Erythroblast (primary cell): Measurements from ENCODE around the gene DSE.

Experiments used
- GATA1 ChIP-seq: IDR thresholded peaks from 2 replicates; pipeline ENCODE4 v1.6.1; 2011; ENCODE audit warnings: low read depth, mild to moderate bottlenecking, control low read depth, low read length, moderate library complexity
- POLR2A ChIP-seq: IDR thresholded peaks from 2 replicates; pipeline ENCODE4 v1.6.1; 2011; ENCODE audit warnings: mild to moderate bottlenecking, low read length

DNA sequence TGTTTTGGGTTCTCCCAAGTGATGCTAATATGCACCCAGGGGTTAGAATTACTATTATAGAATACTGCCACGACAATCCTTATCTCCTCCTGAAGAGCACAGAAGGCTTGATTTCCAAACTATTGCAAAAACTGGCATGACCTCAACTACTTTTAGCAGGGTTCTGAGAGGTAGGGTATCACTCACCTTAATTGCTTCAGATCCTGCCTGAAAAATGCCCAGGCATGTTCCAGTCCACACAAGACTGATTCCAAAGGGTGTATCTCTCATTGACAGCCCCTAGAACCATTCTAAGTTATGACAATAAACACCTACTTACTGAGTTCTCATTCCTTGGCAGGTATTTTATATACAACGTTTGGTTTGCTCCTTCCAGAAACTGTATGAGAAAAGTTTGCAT, 5.0 kb upstream of the DSE start:
- TF ChIP-seq POLR2A (no peak), GATA1 (no peak)
